Fibroblast of gingiva (primary cell): ENCODE measurements around the gene YKT6.

ENCODE experiments used
- DNase-seq: peaks from one replicate; pipeline ENCODE4 v3.0.0-alpha.2; 2011; ENCODE audit warnings: low read depth

The YKT6 gene

DNA sequence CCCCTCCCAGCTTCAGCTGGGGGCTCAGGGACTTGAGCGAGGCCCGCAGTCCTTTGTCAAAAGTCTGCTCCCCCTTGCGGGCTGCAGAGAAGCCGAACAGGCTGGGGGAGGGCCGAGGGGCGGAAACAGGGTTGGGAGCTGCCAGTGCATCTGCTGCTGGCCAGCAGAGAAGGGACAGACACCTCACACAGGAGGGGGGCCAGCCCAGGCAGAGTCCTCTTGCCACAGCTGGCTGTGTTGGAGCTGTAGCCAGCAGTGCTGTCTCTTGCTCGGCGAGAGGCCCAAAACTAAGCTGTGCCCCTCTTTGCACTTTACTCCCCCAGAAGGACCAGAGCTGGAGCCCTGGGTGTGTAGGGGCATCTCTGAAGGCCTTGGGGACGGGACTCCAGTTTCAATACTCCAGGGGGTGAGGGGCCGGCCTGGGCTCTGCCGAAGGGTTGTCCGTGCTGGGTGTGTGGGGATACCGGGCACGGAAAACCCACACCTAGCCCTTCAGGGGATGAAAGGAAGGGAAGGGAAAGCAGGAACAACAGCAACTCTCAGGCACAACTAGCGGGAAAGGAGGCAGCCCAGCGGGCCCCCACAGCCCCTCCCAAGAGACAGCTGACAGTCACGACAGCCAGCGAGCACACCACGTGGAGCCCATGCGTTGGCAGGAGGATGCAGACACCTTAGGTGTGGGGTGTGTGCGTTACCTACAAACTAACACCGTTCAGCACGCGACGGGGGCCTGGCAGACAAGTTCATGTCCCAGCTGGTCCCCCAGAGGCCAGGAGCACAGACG lies 17.8 kb downstream of the YKT6 start:
- no peak for DNase-seq

DNA sequence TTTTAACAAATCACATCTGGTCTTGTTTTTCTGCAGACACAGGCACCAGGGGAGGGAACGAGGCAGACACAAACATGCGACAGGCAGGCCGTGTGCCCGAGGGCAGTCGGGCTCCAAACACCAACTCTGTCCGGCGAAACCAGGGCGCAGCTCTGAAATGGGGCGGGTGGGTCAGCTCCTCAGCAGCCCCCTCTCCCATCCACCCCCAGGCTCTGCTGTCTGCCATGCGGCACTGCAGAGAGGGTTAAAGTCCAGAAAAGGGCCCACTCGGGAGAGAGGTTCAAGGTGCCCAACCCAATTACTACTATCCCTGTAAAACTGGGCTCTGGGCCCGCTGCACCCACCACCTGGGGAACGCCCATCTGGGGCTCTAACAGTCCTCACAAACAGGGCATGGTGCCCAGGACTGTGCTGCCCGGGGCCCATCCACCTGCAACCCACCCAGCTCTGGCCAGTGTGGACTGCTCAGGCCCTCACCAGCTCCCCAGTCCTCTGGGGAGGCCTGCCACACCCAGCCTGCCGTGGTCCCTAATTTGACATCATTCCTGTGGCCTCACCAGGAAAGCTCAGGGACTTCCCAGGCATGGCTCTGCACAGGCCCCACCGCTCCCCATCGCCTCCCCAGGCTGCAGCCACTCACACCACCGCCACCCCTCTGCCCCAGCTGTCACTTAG lies 18.7 kb downstream of the YKT6 start:
- DNase-seq = no peak

DNA sequence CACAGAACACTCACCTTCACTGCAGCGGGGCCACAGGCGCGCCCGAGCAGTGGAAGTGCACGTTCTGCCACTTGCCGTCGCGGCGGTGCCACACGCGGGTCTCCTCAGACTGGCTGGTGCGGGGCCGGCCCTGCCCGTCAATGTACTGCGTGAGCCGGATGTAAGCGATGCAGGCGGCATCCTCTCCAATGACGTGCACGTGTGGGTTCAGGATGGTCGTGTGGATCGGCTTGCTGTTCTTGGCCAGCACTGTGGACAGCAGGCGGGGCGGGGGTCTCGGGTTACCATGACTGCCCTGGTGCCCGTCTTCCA lies 19.2 kb downstream of the YKT6 start:
- no peak for DNase-seq

DNA sequence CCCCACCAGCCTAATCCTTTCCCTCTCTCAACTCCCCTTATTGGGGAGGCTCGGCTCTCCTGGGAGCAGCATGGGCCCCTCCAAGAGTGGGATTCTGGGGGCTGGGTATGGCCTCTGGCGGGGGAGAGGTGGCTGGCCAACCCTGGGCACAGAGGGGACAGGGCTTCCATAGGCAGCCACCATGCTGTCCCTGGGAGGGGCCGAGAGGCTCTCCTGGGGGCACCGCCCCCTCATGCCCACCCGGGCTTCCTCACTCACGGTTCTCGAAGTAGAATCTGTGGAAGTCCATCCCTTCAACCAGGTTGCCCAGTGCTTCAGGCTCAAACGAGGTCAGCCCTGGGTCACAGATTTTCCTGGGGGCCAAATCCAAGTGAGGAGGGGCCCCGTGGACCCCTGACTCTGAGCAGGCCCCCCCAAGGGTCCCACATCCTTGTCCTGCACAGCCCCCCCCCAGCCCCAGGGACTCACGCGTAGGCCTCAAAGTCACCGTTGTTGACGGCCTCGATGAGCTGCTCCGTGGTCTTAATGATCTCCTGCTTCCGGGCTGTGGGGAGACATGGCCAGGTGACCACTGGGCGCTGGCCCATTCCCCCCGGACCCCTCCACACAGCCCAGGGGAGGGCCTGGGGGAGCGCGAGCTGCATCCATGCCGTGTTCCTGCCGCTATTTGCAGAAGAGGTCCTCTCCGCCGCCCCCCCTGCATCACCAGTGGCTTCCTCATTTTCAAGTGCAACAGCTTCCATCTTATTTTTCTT lies 19.8 kb downstream of the YKT6 start:
- no peak for DNase-seq

DNA sequence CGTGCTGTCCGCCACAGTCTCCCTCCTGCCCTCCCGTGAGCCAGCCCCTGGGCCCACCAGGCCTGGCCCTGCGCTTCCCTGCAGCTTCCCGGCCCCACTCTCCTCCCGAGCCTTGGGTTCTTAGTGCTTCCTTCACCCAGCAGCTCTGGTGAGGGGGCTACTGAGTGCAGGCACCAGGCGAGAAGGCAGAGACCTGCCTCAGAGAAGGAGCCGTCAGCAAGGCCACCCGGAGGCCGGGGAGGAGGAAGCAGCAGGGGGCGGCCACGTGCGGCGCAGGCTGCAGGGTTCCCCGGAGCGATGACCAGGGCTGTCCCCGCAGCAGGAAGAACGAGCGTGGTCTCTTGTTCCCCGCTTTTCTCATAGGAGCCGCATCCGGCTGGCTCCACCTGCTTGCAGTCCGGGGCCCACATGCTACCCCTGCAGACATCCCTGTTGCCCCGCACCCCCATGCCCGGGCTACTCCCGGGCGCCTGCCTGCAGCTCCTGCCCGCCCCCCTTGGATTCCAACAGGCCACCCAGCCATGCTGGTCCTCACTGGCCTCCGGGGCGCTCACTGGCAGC lies 20.5 kb downstream of the YKT6 start:
- no peak for DNase-seq

DNA sequence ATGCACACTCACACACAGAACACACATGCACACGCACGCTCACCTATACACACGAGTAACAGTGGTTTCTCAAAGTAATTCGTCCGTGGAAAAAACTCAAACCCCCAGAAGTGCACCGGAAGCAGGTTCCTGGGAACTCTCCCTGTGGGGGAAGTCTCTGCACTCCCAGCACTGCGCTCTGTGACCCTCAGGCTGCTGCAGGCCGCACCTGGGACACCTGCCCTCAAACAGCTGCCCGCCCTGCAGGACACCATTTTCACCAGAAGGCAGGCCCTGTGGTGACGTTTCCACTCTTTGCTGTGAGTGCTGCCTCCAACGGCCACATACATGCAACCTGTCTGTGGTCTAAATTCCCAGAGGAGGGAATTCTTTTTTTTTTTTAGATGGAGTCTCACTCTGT lies 21.3 kb downstream of the YKT6 start:
- no peak for DNase-seq

DNA sequence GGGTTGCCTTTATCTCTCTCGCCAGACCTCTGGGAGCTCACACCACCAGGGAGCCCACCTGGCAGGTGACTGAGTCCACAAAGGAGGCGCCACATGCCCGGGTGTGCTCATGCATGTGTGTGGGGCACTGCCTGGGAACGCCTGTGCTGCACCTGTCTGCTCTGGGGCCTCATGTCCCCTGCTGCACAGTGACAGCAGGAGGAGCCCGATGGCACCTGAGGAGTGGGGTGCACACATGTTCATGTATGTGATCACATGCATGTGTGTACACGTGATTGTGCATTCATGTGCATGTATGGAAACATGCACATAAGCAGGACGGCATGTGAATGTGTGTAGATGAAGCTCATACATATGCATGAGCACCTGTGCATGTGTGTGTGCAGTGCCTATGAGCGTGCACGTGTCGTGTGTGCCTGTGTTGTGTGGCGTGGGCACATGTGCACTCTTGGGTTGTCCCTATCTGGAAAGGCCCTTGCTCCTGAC lies 22.0 kb downstream of the YKT6 start:
- DNase-seq = no peak

DNA sequence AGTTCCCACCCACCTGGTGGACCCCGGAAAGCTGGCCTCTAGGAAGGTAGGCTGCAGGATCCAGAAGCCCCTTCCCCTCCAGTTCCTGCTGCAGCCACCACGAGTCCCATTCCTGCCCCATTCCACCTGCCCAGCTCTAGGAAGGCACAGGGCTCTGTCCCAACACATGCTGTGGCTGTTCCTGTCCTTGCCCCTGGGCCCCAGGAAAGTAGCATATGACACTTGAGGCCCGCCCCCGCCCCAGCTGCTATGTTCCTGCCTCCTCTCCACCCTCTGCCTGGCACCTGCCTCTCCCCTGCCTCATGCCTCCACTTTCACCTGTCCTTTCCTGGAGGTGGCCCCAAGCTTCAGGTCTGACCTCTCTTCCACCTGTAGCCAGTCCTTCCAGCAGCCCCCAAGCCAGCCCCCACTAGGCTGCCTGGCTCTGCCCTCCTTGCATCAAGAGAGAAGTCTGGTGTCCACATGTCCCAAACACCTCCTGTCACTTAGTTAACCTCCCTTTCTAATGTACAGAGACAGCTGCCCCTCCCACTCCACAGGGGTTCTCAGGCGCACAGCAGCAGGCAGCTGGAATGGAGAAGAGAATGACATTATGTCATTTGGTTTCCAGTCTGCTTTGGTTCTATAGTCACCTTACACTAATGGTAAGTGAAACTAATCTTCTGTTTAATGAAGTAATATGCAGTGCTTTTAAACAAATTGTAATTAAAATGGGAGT lies 22.7 kb downstream of the YKT6 start:
- DNase-seq = no peak

DNA sequence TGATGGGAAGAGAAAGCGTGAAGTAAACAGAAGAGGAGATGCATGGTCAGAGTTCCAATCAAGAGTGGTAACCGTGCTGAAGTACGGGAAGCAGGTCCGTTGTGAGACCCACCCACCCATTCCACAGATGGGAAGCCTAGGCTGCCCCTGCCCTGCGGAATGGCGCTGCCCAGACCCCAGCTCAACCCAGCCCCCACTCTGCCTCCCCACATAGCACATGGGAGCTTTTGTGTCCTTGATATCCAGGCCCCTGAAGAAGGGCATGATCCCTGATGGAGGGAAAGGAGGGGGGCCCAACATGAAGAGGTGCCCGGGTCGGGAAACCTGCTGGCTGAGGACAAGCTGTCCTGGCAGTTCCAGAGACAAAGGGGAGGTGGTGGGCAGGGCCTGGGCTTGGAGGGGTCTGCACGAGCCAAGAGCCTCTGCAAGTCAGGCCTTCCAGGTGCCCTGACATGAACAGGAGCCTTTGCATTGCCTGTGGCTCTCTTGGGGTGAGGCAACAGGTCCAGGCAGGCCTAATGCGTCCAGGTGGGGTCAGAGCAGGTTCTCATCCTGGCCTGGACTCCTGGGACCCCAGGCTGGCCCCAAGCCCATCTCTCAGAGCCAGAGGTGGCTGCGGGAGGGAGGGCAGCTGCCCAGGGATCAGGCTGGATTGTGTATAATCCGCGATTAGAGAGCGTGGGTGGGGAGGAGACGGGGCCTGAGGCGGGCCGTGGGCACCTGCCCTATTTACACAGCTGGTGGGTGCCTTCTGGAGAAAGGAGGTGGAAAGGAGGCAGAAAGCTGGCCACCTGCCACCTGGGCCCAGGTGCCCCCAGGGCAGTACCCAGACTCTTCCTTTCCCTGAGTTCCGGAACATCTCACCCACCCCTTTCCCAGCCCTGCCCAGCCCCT lies 23.5 kb downstream of the YKT6 start:
- DNase-seq = no peak

DNA sequence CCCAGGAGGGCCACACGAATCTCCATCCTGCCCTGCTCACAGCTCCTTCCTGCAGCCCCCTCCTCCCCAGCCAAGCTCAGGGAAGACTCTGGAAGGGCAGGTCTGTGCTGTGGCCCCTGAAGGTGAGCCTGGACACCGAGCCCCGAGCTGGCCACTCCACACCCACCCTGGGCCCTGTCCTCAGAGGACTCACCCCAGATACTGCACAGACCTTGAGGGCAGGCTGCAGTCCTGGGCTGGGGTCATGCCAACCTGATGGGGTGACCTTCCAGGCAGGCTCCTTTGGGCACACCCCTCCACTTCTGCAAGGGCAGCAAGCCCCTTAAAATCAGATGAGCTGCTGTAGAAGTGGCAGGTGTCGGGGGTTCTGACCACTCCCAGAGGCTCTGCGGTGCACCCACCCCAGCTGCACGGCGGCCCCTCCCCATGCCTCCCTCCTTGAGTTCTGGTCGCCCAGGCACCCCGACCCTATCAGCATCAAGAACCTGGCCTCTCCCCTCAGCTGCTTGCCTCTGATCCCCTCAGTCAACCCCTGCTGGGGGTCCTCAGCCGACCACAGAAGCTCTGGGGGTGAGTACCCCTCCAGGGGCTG lies 24.3 kb downstream of the YKT6 start:
- no peak for DNase-seq

DNA sequence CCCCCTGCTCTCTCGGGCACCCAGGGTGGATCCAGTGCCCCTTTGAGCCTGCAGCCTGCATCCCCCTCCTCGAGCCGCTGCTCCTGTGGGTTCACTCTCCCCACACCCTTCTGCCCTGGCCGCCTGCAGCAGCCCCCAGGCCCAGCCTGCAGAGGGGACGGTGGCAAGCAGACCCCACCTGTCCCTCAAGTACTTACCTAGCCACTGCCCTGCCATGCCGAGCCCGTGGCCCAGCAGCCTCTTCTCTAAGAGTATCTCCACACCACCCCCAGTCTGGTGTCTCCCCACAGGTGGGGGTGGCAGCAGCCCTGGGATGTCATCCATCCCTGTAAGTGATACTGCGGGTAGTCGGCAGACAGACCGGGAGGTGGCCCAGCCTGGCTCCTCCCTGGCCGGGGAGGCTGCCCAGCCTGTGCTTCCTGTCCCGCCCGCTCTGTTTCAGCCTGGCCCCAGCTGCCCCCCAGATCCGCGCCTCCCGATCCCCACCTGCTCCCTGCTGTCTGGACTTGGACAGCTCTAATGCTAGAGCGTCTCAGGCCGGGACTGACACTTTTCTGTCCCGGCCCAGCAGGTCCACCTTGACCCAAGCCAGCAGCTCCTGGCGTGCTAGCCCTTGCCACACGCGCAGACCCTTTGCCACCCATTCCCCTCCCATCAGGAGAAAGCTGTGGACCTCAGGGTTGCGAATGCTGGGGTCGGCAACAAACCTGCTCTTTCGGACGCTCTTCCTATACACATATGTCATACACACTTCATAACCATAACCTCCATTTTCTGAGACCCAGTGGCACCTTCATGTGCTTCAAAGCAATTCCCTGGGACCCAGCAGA lies 25.0 kb downstream of the YKT6 start:
- no peak for DNase-seq

DNA sequence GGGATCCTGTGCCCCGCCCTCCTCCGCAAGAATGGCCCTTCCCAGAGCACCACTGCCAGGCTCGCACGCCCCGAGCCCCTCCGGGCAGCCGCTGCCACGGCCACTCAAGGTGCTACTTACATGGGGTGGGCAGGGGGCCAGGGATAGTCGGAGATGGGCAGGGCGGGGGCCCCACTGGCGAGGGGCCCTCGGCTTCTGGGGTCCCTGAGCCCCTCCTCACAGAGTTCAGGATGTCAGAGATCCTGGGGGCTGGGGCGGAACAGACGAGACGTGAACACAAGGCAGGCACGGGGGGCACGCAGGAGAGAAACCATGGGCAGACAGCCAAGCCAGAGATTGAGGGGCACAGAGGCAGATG lies 25.6 kb downstream of the YKT6 start:
- DNase-seq = no peak

DNA sequence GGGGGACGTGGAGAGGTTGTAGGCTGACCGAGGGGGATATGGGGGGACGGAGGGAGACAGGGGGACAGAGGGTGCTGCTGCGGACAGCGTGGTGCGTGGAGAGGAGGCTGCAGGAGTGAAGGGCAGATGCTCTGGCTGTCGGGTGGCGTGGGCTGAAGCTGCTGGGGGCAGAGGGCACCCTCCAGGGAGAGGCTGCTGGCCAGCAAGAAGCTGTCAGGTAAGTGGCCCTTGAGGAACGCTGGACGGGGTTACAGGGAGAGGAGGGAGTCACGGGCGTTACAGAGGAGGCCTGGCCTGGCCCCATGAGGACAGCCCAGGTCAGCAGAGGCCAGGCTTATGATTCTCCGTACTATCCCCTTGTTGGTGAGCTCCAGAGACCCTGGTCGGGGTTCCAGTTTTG lies 27.1 kb downstream of the YKT6 start:
- no peak for DNase-seq

DNA sequence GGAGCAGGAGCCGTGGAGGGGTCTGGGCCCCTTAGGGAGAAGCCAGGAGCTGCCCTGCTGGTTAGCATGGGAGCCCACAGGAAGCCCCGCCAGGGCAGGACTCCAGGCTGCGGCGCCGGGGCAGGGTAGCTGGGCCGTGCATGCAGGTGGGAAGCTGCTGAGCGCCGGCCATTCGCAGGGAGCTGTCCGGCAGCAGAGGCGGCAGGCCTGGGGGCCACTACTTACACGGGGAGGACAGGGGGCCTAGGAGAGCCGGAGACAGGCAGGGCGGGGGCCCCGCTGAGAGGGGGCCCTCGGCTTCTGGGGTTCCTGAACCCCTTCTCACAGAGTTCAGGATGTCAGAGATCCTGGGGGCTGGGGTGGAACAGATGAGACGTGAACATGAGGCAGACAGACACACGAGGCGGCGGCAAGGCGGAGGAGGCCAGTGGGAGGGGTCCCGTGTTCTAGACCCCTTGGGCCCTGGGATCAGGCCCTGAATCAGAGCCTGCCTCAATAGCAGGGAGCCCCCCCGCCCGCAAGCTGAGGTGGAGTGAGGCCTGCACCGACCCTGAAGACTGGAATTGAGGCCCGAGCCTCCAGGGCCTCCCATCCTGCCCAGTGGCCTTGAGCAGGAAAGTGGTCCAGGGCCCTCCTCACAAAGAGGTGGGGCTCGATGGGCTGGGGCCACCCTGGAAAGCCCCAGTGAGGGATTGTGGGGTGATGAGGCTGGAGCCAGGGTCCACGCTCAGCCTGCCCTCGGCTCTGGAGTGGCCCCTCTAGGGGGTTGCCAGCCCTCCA lies 28.0 kb downstream of the YKT6 start:
- no peak for DNase-seq

DNA sequence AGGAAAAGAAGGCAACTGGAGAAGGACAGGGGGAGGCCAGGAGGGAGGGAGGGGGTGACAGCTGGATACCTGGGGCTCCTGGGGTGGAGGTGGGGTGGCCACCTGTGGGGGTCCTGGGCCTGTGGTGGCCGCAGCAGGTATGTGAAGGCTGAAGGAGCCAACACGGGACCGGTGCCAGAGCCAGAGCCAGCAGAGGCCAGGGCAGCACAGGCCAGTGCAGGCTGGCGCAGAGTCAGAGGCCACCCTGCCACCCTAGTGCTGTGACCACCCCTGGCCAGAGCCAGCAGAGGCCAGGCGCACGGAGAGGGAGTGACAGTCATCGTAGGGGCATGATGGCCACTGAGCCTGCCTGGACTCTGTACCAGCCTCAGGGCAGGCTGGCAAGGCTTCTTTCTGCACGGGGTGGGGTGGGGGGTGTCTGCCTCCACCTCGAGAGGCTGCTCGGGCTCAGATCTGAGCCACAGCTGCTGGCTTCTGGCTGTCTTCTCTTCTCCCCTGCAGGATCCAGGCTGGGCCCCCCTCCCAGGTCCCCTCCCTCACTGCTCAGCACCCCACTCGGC lies 28.8 kb downstream of the YKT6 start:
- no peak for DNase-seq

DNA sequence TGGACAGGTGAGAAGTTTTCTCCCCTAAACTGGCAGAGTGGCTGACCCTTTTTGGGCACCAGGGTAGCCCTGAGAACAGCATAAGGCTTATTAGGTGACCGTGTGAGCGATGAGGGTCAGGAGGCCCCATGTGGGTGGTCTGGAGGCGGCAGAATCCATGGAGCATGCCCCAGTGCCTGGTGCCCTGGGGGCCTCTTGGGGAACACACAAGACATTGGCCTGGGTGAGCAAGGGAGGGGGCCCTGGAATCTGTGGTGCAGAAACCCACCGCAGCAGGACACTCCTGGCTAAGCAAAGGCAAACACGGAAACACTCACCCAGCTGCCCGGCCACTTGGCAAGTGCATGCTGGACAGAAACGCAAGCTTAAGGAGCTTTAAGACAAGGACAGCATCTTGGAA lies 29.5 kb downstream of the YKT6 start:
- no peak for DNase-seq

DNA sequence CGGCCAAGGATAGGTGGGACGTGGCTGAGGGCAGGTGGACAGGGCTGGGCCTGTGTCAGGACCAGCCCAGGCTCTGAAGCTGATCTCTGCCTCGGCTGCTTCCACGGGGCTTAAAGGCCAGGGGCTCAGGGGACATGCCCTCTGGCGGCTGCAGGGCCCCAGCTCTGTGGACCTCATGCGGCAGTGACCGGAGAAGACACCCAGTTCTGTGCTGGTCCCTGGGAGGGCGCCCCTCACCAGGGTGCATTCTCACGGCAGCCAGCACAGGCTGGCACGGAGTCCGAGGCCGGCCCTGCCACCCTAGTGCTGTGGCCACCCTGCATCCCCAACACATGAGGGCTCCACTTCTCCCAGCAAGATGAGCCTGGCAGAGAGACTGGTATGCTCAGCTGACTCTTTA lies 30.3 kb downstream of the YKT6 start:
- DNase-seq = no peak

DNA sequence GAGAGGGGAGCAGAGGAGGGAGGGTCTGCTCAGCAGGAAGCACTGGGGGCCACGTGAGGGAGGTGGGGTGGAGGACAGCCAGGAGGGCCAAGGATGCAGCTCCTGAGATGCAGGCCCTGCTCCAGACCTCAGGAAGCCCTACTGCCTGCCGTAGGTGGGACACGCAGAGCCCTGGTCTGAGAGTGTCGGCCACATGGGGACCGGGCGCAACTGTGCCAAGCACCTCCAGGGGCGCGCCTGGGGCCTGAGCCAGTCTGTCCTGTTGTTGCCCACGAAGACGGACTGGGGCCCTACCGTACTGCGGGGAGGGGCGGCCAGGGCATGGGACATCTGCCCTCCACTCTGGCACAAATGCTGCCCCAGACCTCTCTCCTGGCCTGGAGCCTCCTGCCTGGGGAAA lies 31.6 kb downstream of the YKT6 start:
- DNase-seq = no peak
